Measurements from ENCODE around the gene MAP3K1.
"Not testable (repeated sequence)": the region's sequence is repeated elsewhere in the genome, so short reads cannot be mapped to it uniquely, and the experiment has no call there.

Gene MAP3K1

GRCh38 chr5:56814963-56815657, at the start of gene MAP3K1:
Gene MAP3K1, plus strand, starts transcription at chr5:56815549. Its CDS starts 25 bp downstream, at chr5:56815574.
- DNase-seq: peak; percentile 48

GRCh38 chr5:56766926-56767325, 48.4 kb upstream of the MAP3K1 start:
- no peak for DNase-seq

- DNase-seq: no peak
Observed at GRCh38 chr5:56769875-56770604, 45.3 kb upstream of the MAP3K1 start.

- no peak for DNase-seq
Observed at GRCh38 chr5:56772767-56773166, 42.6 kb upstream of the MAP3K1 start.

- no peak for DNase-seq
Observed at GRCh38 chr5:56774957-56775356, 40.4 kb upstream of the MAP3K1 start.

GRCh38 chr5:56776212-56776846, 39.0 kb upstream of the MAP3K1 start:
- not testable (repeated sequence) for DNase-seq

- no peak for DNase-seq
Observed at GRCh38 chr5:56783261-56783660, 32.1 kb upstream of the MAP3K1 start.

- no peak for DNase-seq
Observed at GRCh38 chr5:56786346-56786745, 29.0 kb upstream of the MAP3K1 start.

GRCh38 chr5:56791396-56791795, 24.0 kb upstream of the MAP3K1 start:
- no peak for DNase-seq

- no peak for DNase-seq
Observed at GRCh38 chr5:56798521-56798920, 16.8 kb upstream of the MAP3K1 start.

GRCh38 chr5:56800186-56800585, 15.2 kb upstream of the MAP3K1 start:
- no peak for DNase-seq

GRCh38 chr5:56801256-56801655, 14.1 kb upstream of the MAP3K1 start:
- no peak for DNase-seq

GRCh38 chr5:56802205-56802604, 13.1 kb upstream of the MAP3K1 start:
- DNase-seq: no peak

- no peak for DNase-seq
Observed at GRCh38 chr5:56803025-56803424, 12.3 kb upstream of the MAP3K1 start.

- no peak for DNase-seq
Observed at GRCh38 chr5:56803894-56804293, 11.5 kb upstream of the MAP3K1 start.

GRCh38 chr5:56807679-56808078, 7.7 kb upstream of the MAP3K1 start:
- DNase-seq: no peak

- DNase-seq: no peak
Observed at GRCh38 chr5:56808211-56808610, 7.1 kb upstream of the MAP3K1 start.

- DNase-seq: no peak
Observed at GRCh38 chr5:56810826-56811225, 4.5 kb upstream of the MAP3K1 start.

- DNase-seq: peak; percentile 1
Observed at GRCh38 chr5:56812110-56812509, 3.2 kb upstream of the MAP3K1 start.

- no peak for DNase-seq
Observed at GRCh38 chr5:56813302-56813701, 2.0 kb upstream of the MAP3K1 start.

GRCh38 chr5:56814361-56814962, 887 bp upstream of the MAP3K1 start:
- peak; percentile 28 for DNase-seq

- no peak for DNase-seq
Observed at GRCh38 chr5:56815658-56816545, 553 bp downstream of the MAP3K1 start.
